H9 (cell line): ENCODE data around the gene TAGLN. TPM values are rescaled to one million over a fixed set of nuclear protein-coding genes. Genes with fewer than 3 reads are reported as not detected.

Source experiments
- DNase-seq: peaks from one replicate; pipeline ENCODE4 v3.0.0-alpha.2; 2017
- H2AFZ ChIP-seq: one replicate; pipeline ENCODE4 v1.6.1; 2013; ENCODE audit warnings: mild to moderate bottlenecking, low read length, control low read depth, moderate library complexity
- H2AK5ac ChIP-seq: 2 replicates; pipeline ENCODE4 v1.6.1; 2013; ENCODE audit warnings: low read length, control low read depth, mixed read lengths; ENCODE audit not compliant: insufficient read length
- H2BK120ac ChIP-seq: one replicate; pipeline ENCODE4 v1.6.1; 2013; ENCODE audit warnings: low read depth, mild to moderate bottlenecking, low read length, control low read depth, inconsistent platforms; ENCODE audit not compliant: poor library complexity, severe bottlenecking
- H2BK12ac ChIP-seq: 2 replicates; pipeline ENCODE4 v1.6.1; 2013; ENCODE audit warnings: low read length, control low read depth, mixed read lengths, low read depth; ENCODE audit not compliant: insufficient read length
- H2BK15ac ChIP-seq: 2 replicates; pipeline ENCODE4 v1.6.1; 2013; ENCODE audit warnings: low read depth, low read length, control low read depth
- H2BK20ac ChIP-seq: one replicate; pipeline ENCODE4 v1.6.1; 2013; ENCODE audit warnings: low read depth, mild to moderate bottlenecking, low read length, control low read depth, inconsistent platforms; ENCODE audit not compliant: poor library complexity, severe bottlenecking
- H2BK5ac ChIP-seq: 2 replicates; pipeline ENCODE4 v1.6.1; 2013; ENCODE audit warnings: low read length, control low read depth, mixed read lengths; ENCODE audit not compliant: insufficient read length
- H3K14ac ChIP-seq: 2 replicates; pipeline ENCODE4 v1.6.1; 2013; ENCODE audit warnings: low read length, control low read depth; ENCODE audit not compliant: insufficient read depth
- H3K18ac ChIP-seq: 2 replicates; pipeline ENCODE4 v1.6.1; 2013; ENCODE audit warnings: low read depth, mild to moderate bottlenecking, mixed read lengths, low read length, control low read depth; ENCODE audit not compliant: insufficient read length
- H3K23ac ChIP-seq: 2 replicates; pipeline ENCODE4 v1.6.1; 2013; ENCODE audit warnings: low read length, control low read depth, mixed read lengths, low read depth; ENCODE audit not compliant: insufficient read length
- H3K23me2 ChIP-seq: 2 replicates; pipeline ENCODE4 v1.6.1; 2013; ENCODE audit warnings: low read depth, mild to moderate bottlenecking, mixed read lengths, low read length, control low read depth; ENCODE audit not compliant: insufficient read length, poor library complexity, severe bottlenecking
- H3K27ac ChIP-seq: 2 replicates; pipeline ENCODE4 v1.5.1; 2013; ENCODE audit warnings: low read length, control low read depth, mixed read lengths, low read depth; ENCODE audit not compliant: insufficient read length
- H3K27me3 ChIP-seq: 2 replicates; pipeline ENCODE4 v1.6.1; 2013; ENCODE audit warnings: low read length, control low read depth, inconsistent platforms; ENCODE audit not compliant: insufficient read depth
- H3K4ac ChIP-seq: 2 replicates; pipeline ENCODE4 v1.6.1; 2013; ENCODE audit warnings: low read depth, mild to moderate bottlenecking, control low read depth, inconsistent platforms, low read length, moderate library complexity
- H3K4me1 ChIP-seq: 2 replicates; pipeline ENCODE4 v1.6.1; 2013; ENCODE audit warnings: low read length, control low read depth, inconsistent platforms; ENCODE audit not compliant: insufficient read depth
- H3K4me2 ChIP-seq: 2 replicates; pipeline ENCODE4 v1.6.1; 2013; ENCODE audit warnings: low read length, control low read depth, mixed read lengths; ENCODE audit not compliant: insufficient read length, insufficient read depth
- H3K56ac ChIP-seq: 2 replicates; pipeline ENCODE4 v1.6.1; 2013; ENCODE audit warnings: low read depth, mild to moderate bottlenecking, mixed read lengths, low read length, control low read depth; ENCODE audit not compliant: insufficient read length
- H3K79me1 ChIP-seq: 2 replicates; pipeline ENCODE4 v1.6.1; 2013; ENCODE audit warnings: low read depth, mild to moderate bottlenecking, moderate library complexity, low read length, control low read depth, inconsistent platforms; ENCODE audit not compliant: insufficient read depth, poor library complexity, severe bottlenecking
- H3K79me2 ChIP-seq: 2 replicates; pipeline ENCODE4 v1.6.1; 2013; ENCODE audit warnings: low read length, control low read depth, inconsistent platforms; ENCODE audit not compliant: insufficient read depth
- H3K9ac ChIP-seq: 2 replicates; pipeline ENCODE4 v1.6.1; 2013; ENCODE audit warnings: low read length, control low read depth, mixed read lengths; ENCODE audit not compliant: insufficient read length; ENCODE audit errors: extremely low read depth
- H3K9me3 ChIP-seq: one replicate; pipeline ENCODE4 v1.6.1; 2013; ENCODE audit warnings: low read depth, low read length, inconsistent platforms; ENCODE audit not compliant: control insufficient read depth
- H3T11ph ChIP-seq: one replicate; pipeline ENCODE4 v1.6.1; 2013; ENCODE audit warnings: mild to moderate bottlenecking, low read length, control low read depth, inconsistent platforms
- H4K20me1 ChIP-seq: one replicate; pipeline ENCODE4 v1.6.1; 2013; ENCODE audit not compliant: control insufficient read depth, insufficient read length, insufficient read depth
- H4K5ac ChIP-seq: 2 replicates; pipeline ENCODE4 v1.6.1; 2013; ENCODE audit warnings: low read depth, mild to moderate bottlenecking, mixed read lengths, low read length, control low read depth; ENCODE audit not compliant: insufficient read length
- H4K8ac ChIP-seq: replicated peaks from 2 replicates; pipeline ENCODE4 v1.6.1; 2013; ENCODE audit warnings: low read length, control low read depth, mixed read lengths, low read depth; ENCODE audit not compliant: insufficient read length
- H4K91ac ChIP-seq: 2 replicates; pipeline ENCODE4 v1.6.1; 2013; ENCODE audit warnings: low read depth, mild to moderate bottlenecking, moderate library complexity, mixed read lengths, low read length, control low read depth; ENCODE audit not compliant: insufficient read length
- H3K27ac Mint-ChIP-seq, 3 experiments: 2 replicates in 2 of 3; 3 replicates in 1 of 3; pipeline ENCODE4 v1.8.0; 2020 to 2021; ENCODE audit warnings: mixed read lengths in 3 of 3, mild to moderate bottlenecking in 1 of 3, moderate library complexity in 1 of 3
- H3K27me3 Mint-ChIP-seq: 2 replicates; pipeline ENCODE4 v1.8.0; 2021; ENCODE audit warnings: low read depth, mild to moderate bottlenecking, moderate library complexity, mixed read lengths
- H3K36me3 Mint-ChIP-seq, 3 experiments: 2 replicates in 2 of 3; 3 replicates in 1 of 3; pipeline ENCODE4 v1.8.0; 2020 to 2021; ENCODE audit warnings: low read depth in 3 of 3, mixed read lengths in 3 of 3; ENCODE audit not compliant: insufficient read depth in 1 of 3
- H3K4me1 Mint-ChIP-seq, 2 experiments: 2 replicates each; pipeline ENCODE4 v1.8.0; 2020; ENCODE audit warnings: mixed read lengths in 2 of 2
- H3K4me3 Mint-ChIP-seq, 2 experiments: 2 replicates in 1 of 2; 3 replicates in 1 of 2; pipeline ENCODE4 v1.8.0; 2020 to 2021; ENCODE audit warnings: mild to moderate bottlenecking in 2 of 2, mixed read lengths in 2 of 2, moderate library complexity in 1 of 2
- H3K9me3 Mint-ChIP-seq, 2 experiments: 2 replicates in 1 of 2; 3 replicates in 1 of 2; pipeline ENCODE4 v1.8.0; 2020; ENCODE audit warnings: mild to moderate bottlenecking in 2 of 2, mixed read lengths in 2 of 2, moderate library complexity in 1 of 2
- WGBS: extraction: QIAGEN DNeasy Blood & Tissue Kit; methylation state at CpG from one replicate; pipeline ENCODE4 v1.1.7; 2013; ENCODE audit warnings: missing lambda C conversion rate, low lambda C conversion rate, mixed read lengths; ENCODE audit not compliant: insufficient read length; ENCODE audit errors: extremely low coverage; 5-methylcytosine and 5-hydroxymethylcytosine counted together
- total RNA-seq: library from RNA; stranded (reverse); gene quantifications from 2 replicates; pipeline ENCODE4 v1.2.1, GENCODE V29; 2021
- TF ChIP-seq, protein P1 (sequence below): fragments of 200-600 bp; sonication (generic); conservative IDR thresholded peaks from 3 replicates; pipeline ENCODE4 v1.8.0; 2021; ENCODE audit warnings: antibody characterized with exemption, mild to moderate bottlenecking

TAGLN gene
- total RNA-seq, 1 experiment from 2014 or later = 176 TPM

DNA sequence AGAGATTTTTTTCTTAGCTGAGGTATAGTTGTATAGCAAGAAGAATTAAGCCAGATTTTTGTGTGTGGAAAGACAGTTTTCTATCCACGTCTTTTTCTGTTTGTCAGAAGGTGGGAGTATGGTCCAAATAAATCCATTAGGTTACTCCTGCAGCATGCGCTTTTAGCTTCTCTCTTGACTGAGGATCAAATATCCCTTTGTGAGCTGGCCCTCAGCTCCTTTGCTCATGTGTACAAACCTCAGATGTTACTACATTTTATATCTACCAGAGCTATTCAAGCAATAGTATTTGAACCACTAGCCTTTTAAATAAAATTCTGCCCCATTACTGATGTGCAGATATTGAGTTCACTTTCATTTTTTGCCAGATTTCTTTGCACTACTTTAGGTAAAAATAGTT is 29.4 kb upstream of the TAGLN start:
- Mint-ChIP-seq H3K4me3 (no peak overlapping the region), H3K27me3 (no peaks in the 10 kb centered on the region), H3K36me3 (peaks cover 18 to 71% (median 57%) of the 10 kb centered on the region in 3 experiments; a peak in 6 of 7 replicates), H3K4me1 (peaks cover 17 to 23% of the 10 kb centered on the region in 2 experiments), H3K9me3 (no peaks in the 10 kb centered on the region), H3K27ac (peak overlapping the region in 1 of 3 experiments; percentile 55; a peak in 1 of 7 replicates)
- no peaks in the 10 kb centered on the region for H3K79me2 ChIP-seq
- no peaks in the 10 kb centered on the region for H3K23me2 ChIP-seq
- H2BK5ac ChIP-seq = no peak overlapping the region
- H3K9ac ChIP-seq = no peak overlapping the region
- H4K91ac ChIP-seq = no peak overlapping the region
- no peak overlapping the region for H4K8ac ChIP-seq
- TF ChIP-seq, protein P1, sequence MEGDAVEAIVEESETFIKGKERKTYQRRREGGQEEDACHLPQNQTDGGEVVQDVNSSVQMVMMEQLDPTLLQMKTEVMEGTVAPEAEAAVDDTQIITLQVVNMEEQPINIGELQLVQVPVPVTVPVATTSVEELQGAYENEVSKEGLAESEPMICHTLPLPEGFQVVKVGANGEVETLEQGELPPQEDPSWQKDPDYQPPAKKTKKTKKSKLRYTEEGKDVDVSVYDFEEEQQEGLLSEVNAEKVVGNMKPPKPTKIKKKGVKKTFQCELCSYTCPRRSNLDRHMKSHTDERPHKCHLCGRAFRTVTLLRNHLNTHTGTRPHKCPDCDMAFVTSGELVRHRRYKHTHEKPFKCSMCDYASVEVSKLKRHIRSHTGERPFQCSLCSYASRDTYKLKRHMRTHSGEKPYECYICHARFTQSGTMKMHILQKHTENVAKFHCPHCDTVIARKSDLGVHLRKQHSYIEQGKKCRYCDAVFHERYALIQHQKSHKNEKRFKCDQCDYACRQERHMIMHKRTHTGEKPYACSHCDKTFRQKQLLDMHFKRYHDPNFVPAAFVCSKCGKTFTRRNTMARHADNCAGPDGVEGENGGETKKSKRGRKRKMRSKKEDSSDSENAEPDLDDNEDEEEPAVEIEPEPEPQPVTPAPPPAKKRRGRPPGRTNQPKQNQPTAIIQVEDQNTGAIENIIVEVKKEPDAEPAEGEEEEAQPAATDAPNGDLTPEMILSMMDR = no peak
- H3K4ac ChIP-seq = no peak overlapping the region
- H3K56ac ChIP-seq = no peak overlapping the region
- no peak overlapping the region for H2BK12ac ChIP-seq
- H3K18ac ChIP-seq = no peak overlapping the region
- no peak overlapping the region for H3T11ph ChIP-seq
- no peak overlapping the region for H2AFZ ChIP-seq
- H4K20me1 ChIP-seq = no peaks in the 10 kb centered on the region
- no peak overlapping the region for H4K5ac ChIP-seq
- H3K79me1 ChIP-seq = no peaks in the 10 kb centered on the region
- H3K4me2 ChIP-seq = no peak overlapping the region
- WGBS = no CpG with 5 or more reads among the region's 2 CpGs
- no peak overlapping the region for H2BK15ac ChIP-seq
- no peaks in the 10 kb centered on the region for H3K27me3 ChIP-seq
- H3K14ac ChIP-seq = no peak overlapping the region
- no peak for DNase-seq
- H2BK120ac ChIP-seq = no peak overlapping the region
- no peak overlapping the region for H3K23ac ChIP-seq
- H3K4me1 ChIP-seq = no peaks in the 10 kb centered on the region
- no peak overlapping the region for H2BK20ac ChIP-seq
- no peaks in the 10 kb centered on the region for H3K9me3 ChIP-seq
- no peak overlapping the region for H3K27ac ChIP-seq
- H2AK5ac ChIP-seq = no peak overlapping the region
